SW480 (cell line): ENCODE measurements around the gene CEP55.

Experiments
- DNase-seq: peaks from one replicate; pipeline ENCODE4 v3.0.0-alpha.2; 2016; ENCODE audit warnings: low spot score

The CEP55 gene

DNA sequence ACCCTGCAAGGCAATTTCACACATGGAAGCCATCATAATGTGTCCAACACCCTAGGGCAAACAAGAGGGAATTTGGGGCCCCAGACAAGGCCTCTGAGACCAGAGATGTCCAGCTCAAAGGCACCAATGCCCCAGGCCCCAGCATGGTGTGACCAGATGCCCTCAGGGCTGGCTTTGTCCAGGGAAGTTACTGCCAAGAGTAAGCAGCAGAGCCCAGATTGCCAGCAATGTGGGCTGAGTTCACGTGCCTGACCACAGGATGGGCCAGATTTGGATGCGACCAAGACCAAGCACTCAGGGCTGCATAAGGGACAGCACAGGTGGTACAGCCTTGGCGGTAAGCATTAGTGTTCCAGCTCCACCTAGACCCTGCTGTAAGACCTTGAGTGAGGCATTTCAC is 27.0 kb upstream of the CEP55 start:
- no peak for DNase-seq

DNA sequence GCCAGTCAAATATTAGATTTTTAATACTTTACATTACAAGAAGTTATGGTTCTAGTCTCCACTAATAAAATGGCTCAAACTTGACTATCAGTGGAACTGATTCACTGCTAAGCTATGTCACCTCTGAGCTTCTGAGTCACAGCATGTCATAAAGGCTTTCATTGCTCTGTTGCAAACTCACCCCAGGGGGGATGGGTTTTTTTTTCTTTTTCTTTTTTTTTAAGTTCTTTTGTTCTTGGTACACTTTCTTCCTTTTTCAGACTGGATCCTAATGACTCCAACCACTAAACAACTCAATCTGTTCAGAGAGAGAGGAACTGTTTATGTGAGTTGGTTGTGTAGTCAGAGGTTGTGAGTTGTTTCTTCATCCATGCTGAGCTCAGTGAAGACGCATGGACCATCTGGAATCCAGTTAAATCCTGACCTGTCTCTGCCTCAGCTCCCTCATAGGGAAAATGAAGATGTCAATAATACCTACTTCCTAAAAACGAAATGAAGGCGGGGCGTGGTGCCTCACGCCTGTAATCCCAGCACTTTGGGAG is 25.2 kb upstream of the CEP55 start:
- DNase-seq: peak; percentile 95

GRCh38 chr10:93473161-93473560 is 23.3 kb upstream of the CEP55 start:
- no peak for DNase-seq

GRCh38 chr10:93473804-93474472 is 22.5 kb upstream of the CEP55 start:
- no peak for DNase-seq

DNA sequence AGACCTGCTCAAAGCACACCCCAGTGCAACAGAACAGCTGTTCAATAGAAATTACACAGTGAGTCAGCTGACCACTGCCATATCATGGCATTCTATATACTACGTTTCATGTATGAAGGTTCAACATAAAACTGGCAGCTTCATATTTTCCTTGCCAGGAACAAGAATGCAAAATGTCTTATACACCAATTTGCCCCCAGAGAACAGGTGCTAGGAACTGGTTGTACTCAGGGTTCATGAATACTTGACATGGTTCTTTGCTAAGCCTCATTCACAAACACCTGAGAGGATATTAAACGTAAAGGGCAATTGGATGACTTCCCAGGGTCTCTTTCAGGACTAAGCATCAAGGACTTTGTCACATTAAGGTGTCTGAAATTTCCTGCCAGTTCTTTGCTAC is 21.2 kb upstream of the CEP55 start:
- DNase-seq: no peak

GRCh38 chr10:93475871-93476270 is 20.5 kb upstream of the CEP55 start:
- peak; percentile 86 for DNase-seq

DNA sequence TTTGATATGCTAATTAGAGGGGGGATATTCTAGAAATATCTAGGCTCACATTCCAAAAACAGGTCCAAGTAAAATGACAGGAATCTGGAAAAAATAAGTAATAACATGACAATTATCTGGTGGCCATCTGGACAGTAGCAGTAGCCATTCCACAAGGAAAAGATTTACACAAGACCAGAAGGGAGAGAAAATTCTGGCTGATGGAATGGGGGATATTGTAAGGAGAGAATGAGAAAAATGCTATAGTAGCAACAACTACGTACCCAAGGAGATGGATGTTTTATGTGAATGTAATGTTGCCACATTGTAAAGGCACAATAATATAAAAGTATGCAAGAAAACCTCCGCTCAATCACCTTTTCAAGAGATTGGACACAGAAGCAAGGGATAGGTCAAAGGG is 19.7 kb upstream of the CEP55 start:
- no peak for DNase-seq

GRCh38 chr10:93478873-93479272 is 17.5 kb upstream of the CEP55 start:
- no peak for DNase-seq

DNA sequence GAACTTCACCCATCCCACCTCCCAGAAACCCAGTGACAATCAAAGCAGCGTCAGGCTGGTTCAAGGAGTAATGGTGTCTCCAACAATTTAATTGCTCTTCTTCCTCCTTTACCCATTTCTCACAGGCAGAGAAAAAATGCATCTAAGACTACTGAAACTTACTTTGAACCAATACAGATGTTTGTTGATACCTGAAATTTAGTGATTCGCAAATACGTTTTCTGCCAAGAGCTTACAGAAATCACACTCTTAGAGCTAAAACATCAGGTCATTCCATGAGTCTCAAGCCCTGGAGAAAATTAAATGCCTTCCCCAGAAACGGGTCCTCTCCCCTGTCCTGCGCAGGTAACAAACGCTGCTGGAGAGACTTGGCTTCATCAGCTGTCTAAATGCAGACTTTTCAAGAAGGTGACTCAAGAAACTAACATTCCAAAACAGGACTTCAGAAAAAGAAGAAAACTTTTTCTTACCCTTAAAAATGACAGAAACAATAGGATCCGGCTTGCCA is 14.7 kb upstream of the CEP55 start:
- no peak for DNase-seq

- peak; percentile 84 for DNase-seq
Observed at GRCh38 chr10:93482145-93482834, 14.1 kb upstream of the CEP55 start, which contains the start of gene MYOF. MYOF (minus strand) TSS chr10:93482334; CDS start chr10:93482194, 140 bp downstream.

GRCh38 chr10:93485690-93486089 is 10.7 kb upstream of the CEP55 start:
- no peak for DNase-seq

DNA sequence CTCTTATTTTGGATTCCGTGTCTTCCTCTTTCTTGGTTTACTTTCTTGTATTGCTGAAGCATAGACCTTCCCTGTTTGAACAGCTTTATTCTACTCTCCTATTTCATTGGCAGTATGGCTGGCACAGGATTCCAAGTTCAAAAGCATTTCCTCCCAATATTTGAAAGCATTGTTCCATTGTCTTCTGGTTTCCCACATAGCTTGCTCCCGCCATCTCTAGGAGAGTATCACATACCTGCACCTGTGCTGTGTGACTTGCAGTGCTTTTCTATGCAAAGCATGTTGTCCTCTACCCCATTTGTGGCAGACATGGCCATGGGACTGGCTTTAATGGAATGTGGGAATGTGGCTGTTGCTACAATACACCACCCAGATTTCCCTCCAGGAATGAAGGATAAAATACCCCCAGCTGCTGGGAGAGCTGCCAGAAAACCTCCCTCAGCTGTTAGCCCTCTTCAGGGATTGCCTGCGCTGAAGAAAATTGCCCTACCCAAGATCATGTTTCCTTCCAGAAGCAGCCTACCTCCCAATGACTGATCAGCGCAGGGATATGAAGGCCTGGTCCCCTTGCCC is 7.4 kb upstream of the CEP55 start:
- no peak for DNase-seq

DNA sequence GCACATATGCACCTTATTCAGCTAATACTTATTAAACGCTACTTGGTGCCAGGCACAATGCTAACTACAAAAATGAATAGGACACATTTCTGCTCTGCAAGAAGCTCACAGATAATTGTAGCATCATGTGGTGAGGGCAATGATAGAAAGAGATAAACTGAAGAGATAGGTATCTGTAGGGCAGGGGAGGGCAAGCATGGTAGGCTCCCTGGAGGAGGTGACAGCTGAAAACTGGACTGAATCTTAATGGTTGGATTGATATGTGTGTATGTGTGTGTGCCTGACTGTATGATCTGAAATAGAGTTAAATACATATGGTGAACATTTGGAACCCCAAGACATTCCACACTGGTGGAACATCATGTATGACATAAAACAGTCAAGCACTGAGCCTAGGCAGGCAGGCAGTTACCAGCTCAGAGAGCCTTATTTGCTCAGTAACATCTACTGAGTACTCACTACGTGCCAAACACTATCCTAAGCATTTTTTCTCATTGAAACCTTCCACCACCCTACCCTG is 4.8 kb upstream of the CEP55 start:
- DNase-seq: no peak

DNA sequence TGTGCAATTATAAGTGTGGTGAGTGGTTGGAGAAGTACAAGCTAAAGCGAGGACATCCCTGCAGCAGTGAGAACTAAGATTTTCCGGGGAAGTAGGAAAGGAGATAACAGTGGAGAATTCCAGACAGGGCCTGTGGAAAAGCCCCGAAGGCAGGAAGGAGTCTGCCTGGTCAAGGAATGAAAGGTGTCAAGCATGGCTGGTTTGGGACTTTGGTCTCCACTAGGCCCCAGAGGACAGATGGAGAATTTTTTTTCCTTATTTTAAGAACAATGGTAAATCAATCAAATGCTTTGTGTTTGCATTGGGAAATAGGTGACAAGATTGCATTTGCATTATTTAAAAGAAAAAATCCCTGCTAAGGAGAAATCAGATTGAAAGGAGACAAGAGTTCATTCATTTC is 3.2 kb upstream of the CEP55 start:
- DNase-seq: no peak

- DNase-seq: no peak
Observed at GRCh38 chr10:93494494-93494893, 1.9 kb upstream of the CEP55 start.

- DNase-seq: no peak
Observed at GRCh38 chr10:93495654-93496321, 624 bp upstream of the CEP55 start.

- no peak for DNase-seq
Observed at GRCh38 chr10:93498166-93498565, 1.8 kb downstream of the CEP55 start.

GRCh38 chr10:93501650-93502049 is 5.2 kb downstream of the CEP55 start:
- DNase-seq: no peak

DNA sequence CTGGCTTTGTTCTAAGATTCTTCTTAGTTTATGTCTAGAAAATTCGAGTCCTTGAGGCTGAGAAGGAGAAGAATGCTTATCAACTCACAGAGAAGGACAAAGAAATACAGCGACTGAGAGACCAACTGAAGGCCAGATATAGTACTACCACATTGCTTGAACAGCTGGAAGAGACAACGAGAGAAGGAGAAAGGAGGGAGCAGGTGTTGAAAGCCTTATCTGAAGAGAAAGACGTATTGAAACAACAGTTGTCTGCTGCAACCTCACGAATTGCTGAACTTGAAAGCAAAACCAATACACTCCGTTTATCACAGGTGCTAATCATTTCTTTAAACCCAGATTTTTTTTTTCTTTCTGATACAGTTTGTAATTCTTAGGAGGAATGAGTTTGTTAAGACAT is 6.7 kb downstream of the CEP55 start:
- DNase-seq: no peak

DNA sequence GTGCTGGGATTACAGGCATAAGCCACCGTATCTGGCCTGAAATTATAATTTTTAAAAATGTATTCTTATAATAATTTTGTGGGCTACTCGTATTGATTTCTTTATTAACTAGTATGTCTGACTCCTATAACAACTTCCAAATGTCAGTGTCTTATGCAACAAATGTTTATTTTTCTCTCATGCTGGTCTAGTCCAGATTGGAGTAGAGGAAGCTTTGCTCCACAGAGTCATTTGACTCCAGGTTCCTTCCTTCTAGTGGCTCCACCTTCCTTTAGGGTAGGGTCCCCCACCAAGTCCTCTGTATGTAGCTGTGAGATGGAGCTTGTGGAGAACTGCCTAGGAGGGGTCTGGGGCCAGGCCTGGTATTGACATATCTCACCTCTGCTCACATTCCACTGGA is 8.7 kb downstream of the CEP55 start:
- no peak for DNase-seq

- DNase-seq: no peak
Observed at GRCh38 chr10:93509816-93510215, 13.4 kb downstream of the CEP55 start.

DNA sequence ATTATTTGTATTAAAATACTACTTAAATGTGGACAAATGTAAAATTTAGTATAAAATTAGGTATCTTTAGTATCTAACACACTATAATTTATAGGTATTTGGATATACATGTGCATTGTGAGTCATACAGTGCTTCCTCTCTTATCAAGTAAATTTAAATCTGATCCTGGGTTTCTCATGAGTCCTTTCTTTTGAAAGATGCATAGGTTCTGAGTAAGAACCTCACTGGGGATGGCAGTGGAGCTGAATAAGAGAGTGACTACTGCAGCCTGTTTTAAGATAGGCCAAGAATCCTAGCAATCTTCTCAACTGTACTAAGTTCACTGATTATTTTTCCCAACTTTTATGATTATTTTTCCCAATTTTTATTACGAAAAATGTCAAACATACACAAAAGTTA is 16.2 kb downstream of the CEP55 start:
- DNase-seq: no peak
